GM23338 (cell line): Measurements from ENCODE around the gene JARID2. TPM values are rescaled to one million over a fixed set of nuclear protein-coding genes. Genes with fewer than 3 reads are reported as not detected.

Experiments used
- ATAC-seq: fragments of 200-7000 bp; cut with Tn5 transposase; 3 replicates; pipeline ENCODE4 v1.9.1; 2020
- DNase-seq: peaks from one replicate; pipeline ENCODE4 v3.0.0-alpha.2; 2015; ENCODE audit warnings: low spot score
- H2AFZ ChIP-seq: fragments of 200-600 bp; sonication (generic); 2 replicates; pipeline ENCODE4 v1.8.0; 2016; ENCODE audit warnings: antibody characterized with exemption, mild to moderate bottlenecking, moderate library complexity
- H3F3A ChIP-seq: fragments of 200-600 bp; sonication (generic); replicated peaks from 2 replicates; pipeline ENCODE4 v1.8.0; 2017; ENCODE audit warnings: antibody characterized with exemption, mixed run types, low read depth
- H3K27ac ChIP-seq: fragments of 200-600 bp; sonication (generic); 2 replicates; pipeline ENCODE4 v1.6.1; 2016; ENCODE audit warnings: low read depth
- H3K27me3 ChIP-seq: fragments of 200-600 bp; sonication (generic); 2 replicates; pipeline ENCODE4 v1.8.0; 2016; ENCODE audit warnings: mild to moderate bottlenecking, mixed run types, moderate library complexity; ENCODE audit not compliant: insufficient read depth
- H3K36me3 ChIP-seq: fragments of 200-600 bp; sonication (generic); 2 replicates; pipeline ENCODE4 v1.8.0; 2016; ENCODE audit warnings: mild to moderate bottlenecking; ENCODE audit not compliant: insufficient read depth
- H3K4me1 ChIP-seq: fragments of 200-600 bp; sonication (generic); 2 replicates; pipeline ENCODE4 v1.8.0; 2016; ENCODE audit warnings: mild to moderate bottlenecking, moderate library complexity; ENCODE audit not compliant: insufficient read depth
- H3K4me2 ChIP-seq: fragments of 200-600 bp; sonication (generic); 2 replicates; pipeline ENCODE4 v1.7.1; 2017; ENCODE audit warnings: mixed run types
- H3K4me3 ChIP-seq: fragments of 200-600 bp; sonication (generic); 2 replicates; pipeline ENCODE4 v1.6.1; 2016; ENCODE audit warnings: mixed run types
- H3K79me2 ChIP-seq: fragments of 200-600 bp; sonication (generic); replicated peaks from 2 replicates; pipeline ENCODE4 v1.8.0; 2017; ENCODE audit warnings: mild to moderate bottlenecking; ENCODE audit not compliant: insufficient read depth
- H3K9me2 ChIP-seq: fragments of 200-600 bp; sonication (generic); 2 replicates; pipeline ENCODE4 v1.8.0; 2017; ENCODE audit not compliant: insufficient read depth
- H4K20me1 ChIP-seq: fragments of 200-600 bp; sonication (generic); replicated peaks from 2 replicates; pipeline ENCODE4 v1.8.0; 2017; ENCODE audit warnings: mild to moderate bottlenecking; ENCODE audit not compliant: insufficient read depth
- H3K27ac Mint-ChIP-seq: 2 replicates; pipeline ENCODE4 v1.8.0; 2020; ENCODE audit warnings: inconsistent platforms, mild to moderate bottlenecking, moderate library complexity, mixed read lengths
- H3K27me3 Mint-ChIP-seq: 3 replicates; pipeline ENCODE4 v1.8.0; 2022; ENCODE audit warnings: low read depth, mild to moderate bottlenecking, moderate library complexity, mixed read lengths, inconsistent platforms; ENCODE audit not compliant: insufficient read depth, poor library complexity
- H3K36me3 Mint-ChIP-seq: 3 replicates; pipeline ENCODE4 v1.8.0; 2021; ENCODE audit warnings: low read depth, mild to moderate bottlenecking, inconsistent platforms, moderate library complexity, mixed read lengths
- H3K4me1 Mint-ChIP-seq: 3 replicates; pipeline ENCODE4 v1.8.0; 2020; ENCODE audit warnings: mild to moderate bottlenecking, inconsistent platforms, mixed read lengths
- H3K4me3 Mint-ChIP-seq: 3 replicates; pipeline ENCODE4 v1.8.0; 2021; ENCODE audit warnings: moderate library complexity, mild to moderate bottlenecking, inconsistent platforms, mixed read lengths
- H3K9me3 Mint-ChIP-seq: 3 replicates; pipeline ENCODE4 v1.8.0; 2020; ENCODE audit warnings: moderate library complexity, mild to moderate bottlenecking, inconsistent platforms, mixed read lengths
- CREB1 ChIP-seq: fragments of 250-450 bp; sonication (Bioruptor Pico); IDR thresholded peaks from 2 replicates; pipeline ENCODE4 v1.5.0; 2020; ENCODE audit warnings: low read depth, mild to moderate bottlenecking, moderate library complexity
- CTCF ChIP-seq, 2 experiments: fragments of 200-600 bp in 1 of 2; sonication (generic) in 1 of 2; conservative IDR thresholded peaks; 2 replicates each; pipeline versions ENCODE4 v1.5.1 to v1.6.1; 2016 to 2017; ENCODE audit warnings: antibody characterized with exemption in 2 of 2, low read depth in 2 of 2, mild to moderate bottlenecking in 2 of 2, moderate library complexity in 1 of 2
- EZH2 ChIP-seq: fragments of 200-600 bp; sonication (generic); IDR thresholded peaks from one replicate; pipeline ENCODE4 v1.8.0; 2017; ENCODE audit warnings: antibody characterized with exemption, mild to moderate bottlenecking, low read depth; ENCODE audit not compliant: unreplicated experiment
- EZH2phosphoT487 ChIP-seq: fragments of 200-600 bp; sonication (generic); IDR thresholded peaks from one replicate; pipeline ENCODE4 v1.8.1; 2018; ENCODE audit warnings: antibody characterized with exemption; ENCODE audit not compliant: unreplicated experiment
- JUNB ChIP-seq: IDR thresholded peaks from one replicate; pipeline ENCODE4 v1.6.1; 2016; ENCODE audit warnings: antibody characterized with exemption; ENCODE audit not compliant: unreplicated experiment
- NANOG ChIP-seq: IDR thresholded peaks from 2 replicates; pipeline ENCODE4 v1.6.1; 2016; ENCODE audit warnings: antibody characterized with exemption, borderline replicate concordance
- POLR2AphosphoS5 ChIP-seq: IDR thresholded peaks from 2 replicates; pipeline ENCODE4 v1.6.1; 2016; ENCODE audit warnings: antibody characterized with exemption, low read depth
- STAT1 ChIP-seq: IDR thresholded peaks from one replicate; pipeline ENCODE4 v1.6.1; 2016; ENCODE audit warnings: antibody characterized with exemption; ENCODE audit not compliant: unreplicated experiment
- ZNF114 ChIP-seq: fragments of 250-450 bp; sonication (Bioruptor Pico); IDR thresholded peaks from 2 replicates; pipeline ENCODE4 v1.5.0; 2020; ENCODE audit warnings: mild to moderate bottlenecking, moderate library complexity
- polyA plus RNA-seq: library from polyadenylated mRNA; unstranded; fragments of >200 nt; fragmentation: Nextera tagmentation; extraction: Ambion mirVana; gene quantifications from 2 replicates; pipeline ENCODE4 v1.2.1, GENCODE V29; 2016
- total RNA-seq: library from RNA; depleted of rRNA; stranded (reverse); fragments of >200 nt; shearing (Covaris generic); gene quantifications from 2 replicates; pipeline ENCODE4 v1.2.3, GENCODE V29; 2014
- TF ChIP-seq, protein P1 (sequence below): fragments of 250-450 bp; sonication (Bioruptor Pico); IDR thresholded peaks from 2 replicates; pipeline ENCODE4 v1.5.0; 2020; ENCODE audit warnings: mild to moderate bottlenecking, moderate library complexity
- TF ChIP-seq, protein P2 (sequence below): IDR thresholded peaks from 2 replicates; pipeline ENCODE4 v1.6.1; 2016; ENCODE audit warnings: antibody characterized with exemption

The JARID2 gene
- total and polyA plus RNA-seq, 2 experiments from 2014 or later: 92.8 to 196 TPM

DNA sequence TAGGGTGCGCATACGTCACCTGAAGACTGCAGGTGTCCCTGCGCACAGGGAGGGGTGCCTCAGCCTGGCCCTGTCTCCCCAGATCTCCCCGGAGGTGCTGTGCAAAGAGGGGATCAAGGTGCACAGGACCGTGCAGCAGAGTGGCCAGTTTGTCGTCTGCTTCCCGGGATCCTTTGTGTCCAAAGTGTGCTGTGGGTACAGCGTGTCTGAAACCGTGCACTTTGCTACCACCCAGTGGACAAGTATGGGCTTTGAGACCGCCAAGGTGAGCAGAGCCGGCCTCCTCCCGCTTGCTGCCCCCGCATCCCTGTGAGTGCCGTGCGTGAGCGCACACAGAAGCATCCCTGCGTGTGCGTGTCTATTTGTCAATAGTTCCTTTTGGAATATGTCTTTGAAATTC, 266.3 kb downstream of the JARID2 start:
- Histone ChIP-seq H3K9me2 (no peaks in the 10 kb centered on the region), H2AFZ (no peak overlapping the region), H3K4me3 (no peak overlapping the region), H3K36me3 (peaks cover 65% of the 10 kb centered on the region), H3K4me2 (no peak overlapping the region), H3K4me1 (peaks cover 8% of the 10 kb centered on the region), H3K79me2 (peaks cover 71% of the 10 kb centered on the region), H3F3A (peaks cover 60% of the 10 kb centered on the region), H3K27ac (no peak overlapping the region), H4K20me1 (peaks cover 76% of the 10 kb centered on the region), H3K27me3 (no peaks in the 10 kb centered on the region)
- 0 out of 2 replicates have a peak overlapping the region, but pooled peaks have one; percentile 23 for H3K27ac Mint-ChIP-seq
- peaks cover 74% of the 10 kb centered on the region for H3K27me3 Mint-ChIP-seq
- H3K9me3 Mint-ChIP-seq: peaks cover 6% of the 10 kb centered on the region; the same call in 2 of the 3 replicates
- DNase-seq: no peak
- no peak overlapping the region; the same call in 2 of the 3 replicates for H3K4me3 Mint-ChIP-seq
- peaks cover 98% of the 10 kb centered on the region for H3K36me3 Mint-ChIP-seq
- ATAC-seq: peak; percentile 3; the same call in 1 of the 3 replicates
- peaks cover 34% of the 10 kb centered on the region for H3K4me1 Mint-ChIP-seq
- TF ChIP-seq CTCF (conservative IDR thresholded peaks at IDR 0.05; ENCODE audit: low read depth in 2 of 2): peak; percentile 23 to 41; a peak in 3 of 4 replicates
- no peak for TF ChIP-seq STAT1
- TF ChIP-seq JUNB: no peak

DNA sequence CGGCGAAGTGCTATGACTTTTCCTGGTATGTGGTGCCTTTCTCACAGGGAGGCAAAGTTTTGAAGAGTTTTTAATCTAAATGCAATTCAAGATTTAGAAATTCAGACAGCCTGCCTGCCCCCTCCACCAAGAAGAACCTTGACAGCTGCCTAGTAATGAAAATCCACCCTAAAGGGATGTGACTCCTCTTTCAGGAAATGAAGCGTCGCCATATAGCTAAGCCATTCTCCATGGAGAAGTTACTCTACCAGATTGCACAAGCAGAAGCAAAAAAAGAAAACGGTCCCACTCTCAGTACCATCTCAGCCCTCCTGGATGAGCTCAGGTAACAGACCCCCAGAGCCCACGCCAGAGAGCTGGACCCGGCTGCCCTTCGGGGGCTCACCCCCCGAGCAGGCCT, 266.9 kb downstream of the JARID2 start:
- no peak for DNase-seq
- ATAC-seq: no peak
- H3K4me2 ChIP-seq: no peak overlapping the region
- no peak overlapping the region for H3K27ac ChIP-seq
- Mint-ChIP-seq H3K9me3 (peaks cover 6% of the 10 kb centered on the region; the same call in 2 of the 3 replicates), H3K4me1 (peaks cover 30% of the 10 kb centered on the region), H3K4me3 (no peak overlapping the region; the same call in 2 of the 3 replicates), H3K27ac (no peak overlapping the region), H3K36me3 (peaks cover 98% of the 10 kb centered on the region), H3K27me3 (peaks cover 77% of the 10 kb centered on the region)
- H3K4me1 ChIP-seq: peaks cover 2% of the 10 kb centered on the region
- H3K27me3 ChIP-seq: no peaks in the 10 kb centered on the region
- H3K9me2 ChIP-seq: no peaks in the 10 kb centered on the region
- peaks cover 66% of the 10 kb centered on the region for H3K36me3 ChIP-seq
- no peak overlapping the region for H3K4me3 ChIP-seq
- H2AFZ ChIP-seq: no peak overlapping the region
- peaks cover 65% of the 10 kb centered on the region for H3K79me2 ChIP-seq
- H4K20me1 ChIP-seq: peaks cover 76% of the 10 kb centered on the region
- peaks cover 61% of the 10 kb centered on the region for H3F3A ChIP-seq
- TF ChIP-seq NANOG (no peak), EZH2phosphoT487 (no peak), EZH2 (no peak), POLR2AphosphoS5 (no peak), CTCF (conservative IDR thresholded peaks at IDR 0.05; ENCODE audit: low read depth in 2 of 2) (no peak), CREB1 (no peak), ZNF114 (CRISPR knock-in tag) (no peak)
- TF ChIP-seq, protein P1, sequence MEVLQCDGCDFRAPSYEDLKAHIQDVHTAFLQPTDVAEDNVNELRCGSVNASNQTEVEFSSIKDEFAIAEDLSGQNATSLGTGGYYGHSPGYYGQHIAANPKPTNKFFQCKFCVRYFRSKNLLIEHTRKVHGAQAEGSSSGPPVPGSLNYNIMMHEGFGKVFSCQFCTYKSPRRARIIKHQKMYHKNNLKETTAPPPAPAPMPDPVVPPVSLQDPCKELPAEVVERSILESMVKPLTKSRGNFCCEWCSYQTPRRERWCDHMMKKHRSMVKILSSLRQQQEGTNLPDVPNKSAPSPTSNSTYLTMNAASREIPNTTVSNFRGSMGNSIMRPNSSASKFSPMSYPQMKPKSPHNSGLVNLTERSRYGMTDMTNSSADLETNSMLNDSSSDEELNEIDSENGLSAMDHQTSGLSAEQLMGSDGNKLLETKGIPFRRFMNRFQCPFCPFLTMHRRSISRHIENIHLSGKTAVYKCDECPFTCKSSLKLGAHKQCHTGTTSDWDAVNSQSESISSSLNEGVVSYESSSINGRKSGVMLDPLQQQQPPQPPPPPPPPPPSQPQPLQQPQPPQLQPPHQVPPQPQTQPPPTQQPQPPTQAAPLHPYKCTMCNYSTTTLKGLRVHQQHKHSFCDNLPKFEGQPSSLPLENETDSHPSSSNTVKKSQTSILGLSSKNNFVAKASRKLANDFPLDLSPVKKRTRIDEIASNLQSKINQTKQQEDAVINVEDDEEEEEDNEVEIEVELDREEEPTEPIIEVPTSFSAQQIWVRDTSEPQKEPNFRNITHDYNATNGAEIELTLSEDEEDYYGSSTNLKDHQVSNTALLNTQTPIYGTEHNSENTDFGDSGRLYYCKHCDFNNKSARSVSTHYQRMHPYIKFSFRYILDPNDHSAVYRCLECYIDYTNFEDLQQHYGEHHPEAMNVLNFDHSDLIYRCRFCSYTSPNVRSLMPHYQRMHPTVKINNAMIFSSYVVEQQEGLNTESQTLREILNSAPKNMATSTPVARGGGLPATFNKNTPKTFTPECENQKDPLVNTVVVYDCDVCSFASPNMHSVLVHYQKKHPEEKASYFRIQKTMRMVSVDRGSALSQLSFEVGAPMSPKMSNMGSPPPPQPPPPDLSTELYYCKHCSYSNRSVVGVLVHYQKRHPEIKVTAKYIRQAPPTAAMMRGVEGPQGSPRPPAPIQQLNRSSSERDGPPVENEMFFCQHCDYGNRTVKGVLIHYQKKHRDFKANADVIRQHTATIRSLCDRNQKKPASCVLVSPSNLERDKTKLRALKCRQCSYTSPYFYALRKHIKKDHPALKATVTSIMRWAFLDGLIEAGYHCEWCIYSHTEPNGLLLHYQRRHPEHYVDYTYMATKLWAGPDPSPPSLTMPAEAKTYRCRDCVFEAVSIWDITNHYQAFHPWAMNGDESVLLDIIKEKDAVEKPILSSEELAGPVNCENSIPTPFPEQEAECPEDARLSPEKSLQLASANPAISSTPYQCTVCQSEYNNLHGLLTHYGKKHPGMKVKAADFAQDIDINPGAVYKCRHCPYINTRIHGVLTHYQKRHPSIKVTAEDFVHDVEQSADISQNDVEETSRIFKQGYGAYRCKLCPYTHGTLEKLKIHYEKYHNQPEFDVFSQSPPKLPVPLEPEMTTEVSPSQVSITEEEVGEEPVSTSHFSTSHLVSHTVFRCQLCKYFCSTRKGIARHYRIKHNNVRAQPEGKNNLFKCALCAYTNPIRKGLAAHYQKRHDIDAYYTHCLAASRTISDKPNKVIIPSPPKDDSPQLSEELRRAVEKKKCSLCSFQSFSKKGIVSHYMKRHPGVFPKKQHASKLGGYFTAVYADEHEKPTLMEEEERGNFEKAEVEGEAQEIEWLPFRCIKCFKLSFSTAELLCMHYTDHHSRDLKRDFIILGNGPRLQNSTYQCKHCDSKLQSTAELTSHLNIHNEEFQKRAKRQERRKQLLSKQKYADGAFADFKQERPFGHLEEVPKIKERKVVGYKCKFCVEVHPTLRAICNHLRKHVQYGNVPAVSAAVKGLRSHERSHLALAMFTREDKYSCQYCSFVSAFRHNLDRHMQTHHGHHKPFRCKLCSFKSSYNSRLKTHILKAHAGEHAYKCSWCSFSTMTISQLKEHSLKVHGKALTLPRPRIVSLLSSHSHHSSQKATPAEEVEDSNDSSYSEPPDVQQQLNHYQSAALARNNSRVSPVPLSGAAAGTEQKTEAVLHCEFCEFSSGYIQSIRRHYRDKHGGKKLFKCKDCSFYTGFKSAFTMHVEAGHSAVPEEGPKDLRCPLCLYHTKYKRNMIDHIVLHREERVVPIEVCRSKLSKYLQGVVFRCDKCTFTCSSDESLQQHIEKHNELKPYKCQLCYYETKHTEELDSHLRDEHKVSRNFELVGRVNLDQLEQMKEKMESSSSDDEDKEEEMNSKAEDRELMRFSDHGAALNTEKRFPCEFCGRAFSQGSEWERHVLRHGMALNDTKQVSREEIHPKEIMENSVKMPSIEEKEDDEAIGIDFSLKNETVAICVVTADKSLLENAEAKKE (CRISPR knock-in tag): no peak
- TF ChIP-seq, protein P2, sequence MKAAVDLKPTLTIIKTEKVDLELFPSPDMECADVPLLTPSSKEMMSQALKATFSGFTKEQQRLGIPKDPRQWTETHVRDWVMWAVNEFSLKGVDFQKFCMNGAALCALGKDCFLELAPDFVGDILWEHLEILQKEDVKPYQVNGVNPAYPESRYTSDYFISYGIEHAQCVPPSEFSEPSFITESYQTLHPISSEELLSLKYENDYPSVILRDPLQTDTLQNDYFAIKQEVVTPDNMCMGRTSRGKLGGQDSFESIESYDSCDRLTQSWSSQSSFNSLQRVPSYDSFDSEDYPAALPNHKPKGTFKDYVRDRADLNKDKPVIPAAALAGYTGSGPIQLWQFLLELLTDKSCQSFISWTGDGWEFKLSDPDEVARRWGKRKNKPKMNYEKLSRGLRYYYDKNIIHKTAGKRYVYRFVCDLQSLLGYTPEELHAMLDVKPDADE: no peak
